T47D (cell line): Measurements from ENCODE around the gene CBLB.

Source experiments
- DNase-seq, 2 experiments: peaks; one replicate each; pipeline versions ENCODE4 v3.0.0 to v3.0.0-alpha.2; 2011 to 2012; ENCODE audit warnings: low read depth in 1 of 2, low spot score in 1 of 2
- JUND ChIP-seq: IDR thresholded peaks from 2 replicates; pipeline ENCODE4 v1.6.1; 2012; ENCODE audit warnings: low read depth
- in situ Hi-C: cut with HindIII; loops from 2 replicates; pipeline ENCODE4 v1.10.0; 2016; ENCODE audit warnings: low sequenced_read_pairs, low pct_unique_long_range_greater_than_20kb

CBLB gene

GRCh38 chr3:105799286-105799685 is 69.5 kb downstream of the CBLB start:
- no peak for DNase-seq
- no peak for TF ChIP-seq JUND
- in situ Hi-C loops = no loop called here

GRCh38 chr3:105798381-105798934 is 70.4 kb downstream of the CBLB start:
- no peak for TF ChIP-seq JUND
- DNase-seq = no peak
- in situ Hi-C loops = no loop called here

- in situ Hi-C loops = no loop called here
- no peak for DNase-seq
- TF ChIP-seq JUND = no peak
These were observed 75.8 kb downstream of the CBLB start for GRCh38 chr3:105793040-105793439.

GRCh38 chr3:105791919-105792786 is 76.7 kb downstream of the CBLB start:
- in situ Hi-C loops = no loop called here
- no peak for TF ChIP-seq JUND
- DNase-seq = no peak

GRCh38 chr3:105791131-105791530 is 77.7 kb downstream of the CBLB start:
- no peak for TF ChIP-seq JUND
- DNase-seq = no peak
- in situ Hi-C loops = no loop called here

- TF ChIP-seq JUND = no peak
- in situ Hi-C loops = no loop called here
- no peak for DNase-seq
These were observed 78.3 kb downstream of the CBLB start for GRCh38 chr3:105790534-105790933.

- TF ChIP-seq JUND = no peak
- no peak for DNase-seq
- in situ Hi-C loops = no loop called here
These were observed 80.2 kb downstream of the CBLB start for GRCh38 chr3:105788593-105788992.

- no peak for DNase-seq
- in situ Hi-C loops = no loop called here
- no peak for TF ChIP-seq JUND
These were observed 81.4 kb downstream of the CBLB start for GRCh38 chr3:105787453-105787852.

GRCh38 chr3:105786990-105787389 is 81.8 kb downstream of the CBLB start:
- no peak for DNase-seq
- in situ Hi-C loops = no loop called here
- TF ChIP-seq JUND = no peak

- no peak for TF ChIP-seq JUND
- DNase-seq = no peak
- in situ Hi-C loops = no loop called here
These were observed 82.6 kb downstream of the CBLB start for GRCh38 chr3:105786241-105786640.

GRCh38 chr3:105785803-105786202 is 83.0 kb downstream of the CBLB start:
- in situ Hi-C loops = no loop called here
- DNase-seq = no peak
- no peak for TF ChIP-seq JUND

- no peak for TF ChIP-seq JUND
- in situ Hi-C loops = no loop called here
- no peak for DNase-seq
These were observed 85.2 kb downstream of the CBLB start for GRCh38 chr3:105783631-105784030.

GRCh38 chr3:105781871-105782270 is 86.9 kb downstream of the CBLB start:
- DNase-seq = no peak
- TF ChIP-seq JUND = no peak
- in situ Hi-C loops = no loop called here

GRCh38 chr3:105780107-105780506 is 88.7 kb downstream of the CBLB start:
- in situ Hi-C loops = no loop called here
- TF ChIP-seq JUND = no peak
- DNase-seq = no peak
